Effector CD8-positive, alpha-beta T cell (primary cell): ENCODE measurements around the gene RPP14.

ENCODE experiments used
- DNase-seq: peaks from one replicate; lab custom pipeline; 2025; lab: John Stamatoyannopoulos, UW

The RPP14 gene

GRCh38 chr3:58291671-58292338 is 14.2 kb upstream of the RPP14 start:
- no peak for DNase-seq

DNA sequence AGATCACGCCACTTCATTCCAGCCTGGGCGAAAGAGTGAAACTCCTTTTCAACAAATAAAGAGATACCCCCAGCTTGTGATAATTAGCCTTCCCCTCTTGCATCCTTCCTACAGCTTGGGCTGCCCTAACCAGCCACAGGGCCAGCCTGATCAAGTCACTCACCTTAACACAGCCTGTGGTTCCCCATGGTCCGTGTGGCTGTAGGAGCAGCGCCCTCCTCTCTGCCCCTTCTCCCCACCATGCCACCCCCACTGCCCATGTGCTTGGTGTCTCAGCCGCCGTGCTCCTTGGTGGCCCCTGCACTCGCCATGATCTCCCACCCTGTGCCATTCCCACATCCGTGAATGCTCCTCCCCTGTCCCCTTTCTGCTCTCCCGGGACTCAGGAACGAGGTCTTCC is 13.2 kb upstream of the RPP14 start:
- no peak for DNase-seq

- no peak for DNase-seq
Observed at GRCh38 chr3:58293516-58293915, 12.5 kb upstream of the RPP14 start.

DNA sequence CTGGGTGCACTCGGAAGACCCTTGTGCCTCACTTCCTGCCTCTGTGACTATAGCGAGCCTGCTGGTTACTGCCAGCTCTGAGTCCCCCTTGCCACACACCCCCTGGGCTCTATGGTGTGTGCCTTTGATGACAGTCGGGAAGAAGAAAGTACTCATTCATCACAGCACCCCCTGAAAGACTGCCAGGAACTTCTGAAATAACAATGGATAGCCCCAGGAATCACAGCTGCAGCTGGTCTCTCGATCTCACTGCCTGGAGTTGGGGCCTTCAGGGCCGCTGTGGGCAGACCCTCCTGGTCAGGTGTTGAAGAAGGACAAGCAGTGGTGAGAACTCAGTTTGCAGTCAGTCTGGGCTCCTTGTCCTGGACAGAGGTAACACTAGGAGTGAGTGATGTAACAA is 9.8 kb upstream of the RPP14 start:
- no peak for DNase-seq

GRCh38 chr3:58296843-58297242 is 9.2 kb upstream of the RPP14 start:
- DNase-seq = no peak

- DNase-seq = no peak
Observed at GRCh38 chr3:58298190-58298589, 7.9 kb upstream of the RPP14 start.

GRCh38 chr3:58299075-58299474 is 7.0 kb upstream of the RPP14 start:
- no peak for DNase-seq

DNA sequence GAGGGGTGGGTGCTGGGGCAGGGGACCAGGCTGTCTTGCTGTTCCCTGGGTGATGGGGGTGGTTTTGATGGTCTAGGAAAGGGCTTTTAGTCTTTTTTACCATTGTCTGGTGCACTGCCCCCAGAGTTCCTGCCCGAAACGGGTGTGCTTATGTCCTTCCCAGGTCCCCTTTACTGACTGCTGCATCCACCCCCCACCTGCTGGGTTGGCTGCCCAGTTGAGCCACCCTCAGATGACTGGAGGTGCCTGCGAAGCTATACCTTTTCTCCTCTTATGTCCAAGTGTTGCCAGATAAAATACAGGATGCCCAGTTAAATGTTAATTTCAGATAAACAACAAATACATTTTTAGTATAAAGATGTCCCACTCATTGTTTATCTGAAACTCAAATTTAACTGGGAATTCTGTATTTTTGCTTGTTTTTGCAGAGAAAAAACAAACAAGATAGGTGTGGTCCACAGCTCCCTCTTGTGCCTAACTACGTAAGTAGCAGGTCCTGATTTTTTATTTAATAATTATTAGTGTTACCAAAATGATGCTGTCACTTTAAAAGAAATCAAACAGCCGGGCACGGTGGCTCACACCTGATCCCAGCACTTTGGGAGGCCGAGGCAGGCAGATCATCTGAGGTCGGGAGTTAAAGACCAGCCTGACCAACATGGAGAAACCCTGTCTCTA is 6.1 kb upstream of the RPP14 start:
- no peak for DNase-seq

DNA sequence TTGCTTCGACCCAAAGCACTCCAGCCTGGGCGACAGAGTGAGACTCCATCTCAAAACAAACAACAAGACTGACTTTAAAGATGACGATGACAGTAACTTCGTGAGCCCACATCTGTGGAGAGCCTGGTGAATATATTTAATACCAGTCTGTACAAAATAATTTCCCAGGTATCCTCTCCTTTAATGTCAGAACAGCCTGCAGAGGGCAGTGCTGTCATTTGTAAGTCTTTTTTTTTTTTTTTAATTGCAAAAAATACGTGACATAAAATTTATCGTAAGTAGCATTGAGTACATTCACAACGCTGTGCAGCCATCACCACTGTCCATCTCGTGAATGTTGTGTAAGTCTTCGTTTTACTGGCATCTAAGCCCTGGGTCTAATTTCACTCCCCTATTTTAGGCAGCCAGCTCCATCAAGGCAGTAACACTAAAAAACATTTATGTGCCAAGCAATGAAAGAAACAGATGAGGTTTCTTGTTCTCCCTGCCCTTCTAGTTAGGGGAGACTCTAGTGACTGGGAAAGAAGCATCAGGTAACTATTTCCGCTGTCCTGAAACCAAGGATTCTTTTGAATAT is 1.7 kb downstream of the RPP14 start:
- DNase-seq = no peak

DNA sequence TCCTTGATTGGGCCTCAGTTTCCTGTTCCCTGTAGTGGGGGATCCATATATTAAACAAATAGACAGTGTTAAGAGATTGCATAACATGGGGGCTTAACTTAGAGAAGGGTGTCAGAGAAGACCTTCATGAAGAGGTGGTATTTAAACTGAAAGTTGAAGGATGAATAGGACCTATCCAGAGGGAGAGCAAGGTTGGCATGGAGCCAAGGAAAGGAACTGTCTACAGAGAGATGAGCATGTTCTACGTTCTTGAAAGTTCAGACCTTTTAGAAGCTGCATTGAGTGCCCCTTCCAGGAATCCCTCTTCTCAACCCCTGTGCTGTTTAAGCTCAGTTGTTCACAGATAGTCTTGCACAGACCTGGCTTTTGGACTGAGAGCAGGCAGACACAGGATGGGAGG is 2.7 kb downstream of the RPP14 start:
- no peak for DNase-seq

- no peak for DNase-seq
Observed at GRCh38 chr3:58317811-58318210, 11.8 kb downstream of the RPP14 start.

DNA sequence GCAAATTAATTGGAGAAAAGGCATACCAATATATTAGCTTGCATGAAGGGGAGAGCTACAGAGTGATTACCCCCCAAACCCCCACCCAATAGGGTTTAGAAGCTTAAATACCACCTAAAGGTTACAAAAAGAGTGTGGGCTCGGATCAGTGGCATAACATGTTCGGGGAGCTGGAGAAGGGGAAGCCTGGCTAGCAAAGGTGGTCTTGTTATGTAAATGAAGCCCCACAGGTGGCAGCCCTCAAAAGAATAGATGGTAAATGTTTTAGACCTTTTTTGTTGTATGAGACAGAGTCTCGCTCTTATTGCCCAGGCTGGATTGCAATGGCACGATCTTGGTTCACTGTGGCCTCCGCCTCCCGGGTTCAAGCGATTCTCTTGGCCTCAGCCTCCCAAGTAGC is 15.7 kb downstream of the RPP14 start:
- DNase-seq = no peak

- no peak for DNase-seq
Observed at GRCh38 chr3:58322793-58323192, 16.7 kb downstream of the RPP14 start.

DNA sequence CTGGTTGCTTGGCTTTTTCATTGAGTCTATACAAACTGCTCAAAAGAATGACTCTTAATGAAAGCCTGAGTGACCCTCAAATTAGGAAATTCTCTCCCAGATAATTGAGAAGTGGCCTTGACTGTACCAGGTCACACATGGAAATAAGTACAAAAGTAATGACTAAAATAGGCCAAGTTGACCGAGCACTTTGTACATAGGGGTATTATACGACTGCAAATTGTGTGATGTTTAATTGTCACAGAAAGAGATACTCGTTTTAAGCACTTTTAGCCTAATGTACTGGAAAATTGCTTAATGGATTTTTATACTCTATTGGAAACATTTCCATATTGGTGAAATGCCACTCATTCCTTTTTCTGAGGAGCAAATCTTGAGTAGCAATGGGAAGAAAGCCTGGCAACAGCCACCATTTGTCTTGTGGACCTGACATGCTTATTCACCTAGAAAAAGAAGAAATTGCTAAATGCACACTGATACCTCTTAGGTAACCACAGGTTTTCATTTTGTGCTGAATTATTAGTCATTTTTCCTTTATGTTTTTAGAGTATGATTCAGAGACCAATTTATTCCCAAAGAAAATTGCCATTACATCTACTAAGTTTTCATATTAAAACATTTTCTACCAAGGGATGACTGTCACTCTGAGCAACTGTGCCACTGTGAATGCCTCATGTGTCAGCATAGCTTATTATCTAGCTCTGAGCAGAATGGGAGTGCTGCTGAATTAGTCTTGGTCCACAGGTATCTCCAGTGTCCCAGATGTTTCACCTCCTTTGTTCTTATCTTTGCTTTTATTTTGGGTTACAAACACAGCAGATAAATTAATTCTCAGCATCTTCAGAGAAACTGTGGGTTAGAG is 17.7 kb downstream of the RPP14 start:
- no peak for DNase-seq

GRCh38 chr3:58324391-58325390 is 18.6 kb downstream of the RPP14 start:
- DNase-seq = no peak

GRCh38 chr3:58325525-58325992 is 19.5 kb downstream of the RPP14 start:
- DNase-seq = no peak

GRCh38 chr3:58326267-58326900 is 20.3 kb downstream of the RPP14 start:
- no peak for DNase-seq

- no peak for DNase-seq
Observed at GRCh38 chr3:58329150-58329921, 23.3 kb downstream of the RPP14 start.

GRCh38 chr3:58329922-58330413 is 23.9 kb downstream of the RPP14 start:
- DNase-seq = no peak
